HepG2 (cell line): Measurements from ENCODE around the gene MRPL51. TPM values are rescaled to one million over a fixed set of nuclear protein-coding genes. Genes with fewer than 3 reads are reported as not detected.
A peak's percentile ranks its signal among the peaks of the same experiment; 100 is the strongest.

Experiments used
- BCL3 ChIP-seq: sonication (generic); formaldehyde crosslinking; IDR thresholded peaks from 2 replicates; pipeline ENCODE4 v1.5.1; 2020; ENCODE audit warnings: mild to moderate bottlenecking, missing genetic modification reagents, moderate library complexity
- CAMTA2 ChIP-seq: sonication (generic); formaldehyde crosslinking; IDR thresholded peaks from 2 replicates; pipeline ENCODE4 v1.4.0; 2020; ENCODE audit warnings: mild to moderate bottlenecking, missing genetic modification reagents, borderline replicate concordance
- DMTF1 ChIP-seq: sonication (generic); formaldehyde crosslinking; IDR thresholded peaks from 2 replicates; pipeline ENCODE4 v1.4.0; 2020; ENCODE audit warnings: mild to moderate bottlenecking, missing genetic modification reagents
- MYPOP ChIP-seq: sonication (generic); formaldehyde crosslinking; IDR thresholded peaks from 2 replicates; pipeline ENCODE4 v1.8.1; 2023; ENCODE audit warnings: mild to moderate bottlenecking, moderate library complexity, missing genetic modification reagents
- NFE2 ChIP-seq: sonication (generic); formaldehyde crosslinking; IDR thresholded peaks from 2 replicates; pipeline ENCODE4 v1.4.0; 2020; ENCODE audit warnings: missing genetic modification reagents
- NONO ChIP-seq, 2 experiments: fragments of 450-650 bp in 1 of 2; sonication (generic) in 1 of 2; formaldehyde crosslinking in 1 of 2; IDR thresholded peaks in 1 of 2; conservative IDR thresholded peaks in 1 of 2; 2 replicates each; pipeline versions ENCODE4 v1.6.1 to v1.8.0; 2017 to 2022; ENCODE audit warnings: mild to moderate bottlenecking in 1 of 2, missing genetic modification reagents in 1 of 2, moderate library complexity in 1 of 2
- PATZ1 ChIP-seq: sonication (generic); formaldehyde crosslinking; IDR thresholded peaks from 2 replicates; pipeline ENCODE4 v1.4.0; 2020; ENCODE audit warnings: missing genetic modification reagents
- PHF21A ChIP-seq: sonication (generic); formaldehyde crosslinking; IDR thresholded peaks from 2 replicates; pipeline ENCODE4 v1.5.0; 2020; ENCODE audit warnings: mild to moderate bottlenecking, missing genetic modification reagents
- SNAPC5 ChIP-seq: sonication (generic); formaldehyde crosslinking; IDR thresholded peaks from 2 replicates; pipeline ENCODE4 v1.8.1; 2023; ENCODE audit warnings: mild to moderate bottlenecking, missing genetic modification reagents, borderline replicate concordance
- TEF ChIP-seq: sonication (generic); formaldehyde crosslinking; IDR thresholded peaks from 2 replicates; pipeline ENCODE4 v1.5.0; 2020; ENCODE audit warnings: missing genetic modification reagents
- TFDP2 ChIP-seq: sonication (generic); formaldehyde crosslinking; IDR thresholded peaks from 2 replicates; pipeline ENCODE4 v1.4.0; 2020; ENCODE audit warnings: missing genetic modification reagents
- THAP11 ChIP-seq: IDR thresholded peaks from 2 replicates; pipeline ENCODE4 v1.6.1; 2016; ENCODE audit warnings: missing biosample characterization, missing genetic modification reagents
- ZNF224 ChIP-seq: sonication (generic); formaldehyde crosslinking; IDR thresholded peaks from 2 replicates; pipeline ENCODE4 v1.5.0; 2020; ENCODE audit warnings: mild to moderate bottlenecking, missing genetic modification reagents
- ZNF432 ChIP-seq: sonication (generic); formaldehyde crosslinking; IDR thresholded peaks from 2 replicates; pipeline ENCODE4 v1.5.0; 2020; ENCODE audit warnings: missing genetic modification reagents, mild to moderate bottlenecking, borderline replicate concordance
- ZNF512B ChIP-seq: sonication (generic); formaldehyde crosslinking; IDR thresholded peaks from 2 replicates; pipeline ENCODE4 v1.5.1; 2020; ENCODE audit warnings: missing genetic modification reagents, mild to moderate bottlenecking, borderline replicate concordance
- polyA plus RNA-seq, 8 experiments: library from polyadenylated mRNA; depleted of rRNA in 3 of 8; stranded (reverse) in 7 of 8; unstranded in 1 of 8; fragments of >200 nt; fragmentation: Illumina TruSeq in 4 of 8; extraction: Trizol in 4 of 8; gene quantifications; 2 replicates each; pipeline versions ENCODE4 v1.2.1 to v1.2.3, GENCODE V29; 2011 to 2016; ENCODE audit warnings: low read depth in 4 of 8, missing spikeins in 1 of 8, mixed read lengths in 1 of 8; ENCODE audit not compliant: insufficient read depth in 1 of 8
- total RNA-seq, 5 experiments: library from RNA; depleted of rRNA; stranded (reverse); fragments of >200 nt; fragmentation: Illumina TruSeq; extraction: Trizol; gene quantifications; 2 replicates each; pipeline ENCODE4 v1.2.3, GENCODE V29; 2016; ENCODE audit warnings: low read depth in 1 of 5

The MRPL51 gene
- total and polyA plus RNA-seq, 2 of the 13 experiments (the other 11 are each of a cell fraction or from before 2014, with no cell fraction given), result 64.8 to 278 TPM

- TF ChIP-seq TEF (CRISPR knock-in tag), result no peak
- TF ChIP-seq BCL3, result no peak
- no peak for TF ChIP-seq CAMTA2 (CRISPR knock-in tag)
- no peak for TF ChIP-seq NONO (IDR thresholded peaks at IDR 0.05)
- no peak; the same call in 1 of the 2 replicates for TF ChIP-seq NONO (CRISPR knock-in tag; conservative IDR thresholded peaks at IDR 0.05)
- 0 out of 2 replicates have a peak, but pooled peaks have one; percentile 9 for TF ChIP-seq PATZ1
- peak; percentile 55 for TF ChIP-seq TFDP2 (CRISPR knock-in tag)
- no peak for TF ChIP-seq ZNF512B (CRISPR knock-in tag)
- TF ChIP-seq NFE2, result no peak
- TF ChIP-seq THAP11 (CRISPR knock-in tag), result 0 out of 2 replicates have a peak, but pooled peaks have one; percentile 15
- TF ChIP-seq ZNF432 (CRISPR knock-in tag), result no peak
- peak; percentile 70 for TF ChIP-seq MYPOP
- no peak for TF ChIP-seq SNAPC5 (CRISPR knock-in tag)
- no peak for TF ChIP-seq DMTF1
- no peak for TF ChIP-seq PHF21A
- TF ChIP-seq ZNF224 (CRISPR knock-in tag), result no peak; the same call in 1 of the 2 replicates
Observed at GRCh38 chr12:6534945-6535696, 42.1 kb upstream of the MRPL51 start (continued).
